GM23248 (cell line): ENCODE data around the gene SRRT.

Experiments used
- EZH2 ChIP-seq: fragments of 200-600 bp; sonication (generic); IDR thresholded peaks from 2 replicates; pipeline ENCODE4 v1.6.1; 2018; ENCODE audit warnings: antibody characterized with exemption, mild to moderate bottlenecking; ENCODE audit not compliant: insufficient read depth, poor library complexity, severe bottlenecking
- EZH2phosphoT487 ChIP-seq: fragments of 200-600 bp; sonication (generic); IDR thresholded peaks from 2 replicates; pipeline ENCODE4 v1.6.1; 2018; ENCODE audit warnings: antibody characterized with exemption, moderate library complexity, mild to moderate bottlenecking, low read depth; ENCODE audit not compliant: insufficient read depth

- no peak for TF ChIP-seq EZH2phosphoT487
- no peak for TF ChIP-seq EZH2
Observed at GRCh38 chr7:100902638-100903037, 27.7 kb downstream of the SRRT start.
